ENCODE measurements around the gene ADM. TPM values are rescaled to one million over a fixed set of nuclear protein-coding genes. Genes with fewer than 3 reads are reported as not detected.

ADM gene
- total RNA-seq, 1 donor from 2014 or later = 28.8 TPM

DNA sequence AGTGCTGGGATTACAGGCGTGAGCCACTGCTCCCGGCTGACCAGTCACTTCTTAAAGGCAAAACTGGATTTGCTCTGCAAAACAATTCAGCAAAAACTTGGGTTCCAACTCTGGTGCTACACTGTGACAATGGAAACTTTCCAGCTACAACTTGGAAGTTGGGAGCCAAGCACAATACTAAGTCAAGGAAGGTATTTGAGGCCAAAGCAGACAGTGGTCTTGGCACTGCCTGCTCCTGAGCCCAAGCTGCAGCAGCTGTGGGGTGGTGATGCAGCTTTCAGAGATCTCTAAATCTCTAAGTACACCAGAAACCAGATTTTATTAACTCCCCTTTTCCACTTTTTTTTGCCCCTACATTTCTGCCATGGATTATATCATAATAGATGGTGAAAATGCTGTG lies 17.5 kb downstream of the ADM start:
- TF ChIP-seq, protein P1, sequence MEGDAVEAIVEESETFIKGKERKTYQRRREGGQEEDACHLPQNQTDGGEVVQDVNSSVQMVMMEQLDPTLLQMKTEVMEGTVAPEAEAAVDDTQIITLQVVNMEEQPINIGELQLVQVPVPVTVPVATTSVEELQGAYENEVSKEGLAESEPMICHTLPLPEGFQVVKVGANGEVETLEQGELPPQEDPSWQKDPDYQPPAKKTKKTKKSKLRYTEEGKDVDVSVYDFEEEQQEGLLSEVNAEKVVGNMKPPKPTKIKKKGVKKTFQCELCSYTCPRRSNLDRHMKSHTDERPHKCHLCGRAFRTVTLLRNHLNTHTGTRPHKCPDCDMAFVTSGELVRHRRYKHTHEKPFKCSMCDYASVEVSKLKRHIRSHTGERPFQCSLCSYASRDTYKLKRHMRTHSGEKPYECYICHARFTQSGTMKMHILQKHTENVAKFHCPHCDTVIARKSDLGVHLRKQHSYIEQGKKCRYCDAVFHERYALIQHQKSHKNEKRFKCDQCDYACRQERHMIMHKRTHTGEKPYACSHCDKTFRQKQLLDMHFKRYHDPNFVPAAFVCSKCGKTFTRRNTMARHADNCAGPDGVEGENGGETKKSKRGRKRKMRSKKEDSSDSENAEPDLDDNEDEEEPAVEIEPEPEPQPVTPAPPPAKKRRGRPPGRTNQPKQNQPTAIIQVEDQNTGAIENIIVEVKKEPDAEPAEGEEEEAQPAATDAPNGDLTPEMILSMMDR (conservative IDR thresholded peaks at IDR 0.05) = no peak
- no peak for DNase-seq (ENCODE audit: extremely low spot score, unreplicated experiment)
- H3K4me3 Mint-ChIP-seq = no peak overlapping the region
- H3K36me3 Mint-ChIP-seq = no peaks in the 10 kb centered on the region
- peak overlapping the region; percentile 86 for H3K27ac Mint-ChIP-seq
- peaks cover 20% of the 10 kb centered on the region for H3K4me1 Mint-ChIP-seq (ENCODE audit: unreplicated experiment)
- H3K9me3 Mint-ChIP-seq = no peaks in the 10 kb centered on the region
- no peaks in the 10 kb centered on the region for H3K27me3 Mint-ChIP-seq

DNA sequence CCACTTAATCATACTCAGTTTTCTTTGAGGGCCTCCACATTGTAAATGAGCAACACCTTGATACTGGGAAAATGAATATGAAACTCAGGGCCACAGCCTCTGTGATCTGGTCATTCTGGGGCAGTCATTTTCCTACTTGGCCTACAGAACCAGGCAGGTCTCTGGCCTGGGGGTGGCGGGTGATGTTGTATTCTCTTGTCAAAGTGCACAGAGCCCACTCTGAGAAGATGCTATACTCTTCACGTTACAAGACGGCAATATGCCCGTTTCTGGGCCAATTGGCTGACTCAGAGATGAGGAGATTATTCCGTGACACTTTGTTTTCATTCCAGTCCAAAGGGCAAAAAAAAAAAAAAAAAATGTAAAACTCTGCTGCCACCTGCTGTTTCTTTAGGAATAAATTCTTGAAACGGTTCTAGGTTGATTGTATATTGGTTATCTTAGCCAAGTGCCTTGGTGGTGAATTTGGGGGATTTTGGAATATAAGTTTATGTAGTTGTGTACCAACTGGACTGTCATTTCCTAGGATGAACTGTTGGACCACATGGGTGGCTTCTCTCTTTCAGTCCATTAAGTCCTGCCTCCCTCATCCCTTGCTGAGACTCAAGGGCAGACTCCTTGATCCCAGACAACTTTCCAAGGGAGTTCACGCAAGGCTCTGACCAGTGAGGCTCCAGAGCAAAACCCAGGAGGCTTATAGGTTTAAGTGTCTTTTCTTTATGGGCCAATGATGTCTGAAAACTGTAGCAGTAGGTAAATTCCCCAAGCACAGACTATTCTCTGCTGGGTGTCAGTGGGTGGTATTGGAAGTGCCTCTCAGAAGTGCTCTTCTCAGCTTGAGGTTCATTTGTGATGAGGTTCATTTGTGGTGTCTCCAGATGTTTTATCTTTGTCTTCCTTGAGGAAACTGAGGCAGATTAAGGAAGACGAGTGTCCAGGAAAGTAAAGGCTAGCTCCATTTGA lies 18.2 kb downstream of the ADM start:
- TF ChIP-seq, protein P1 (conservative IDR thresholded peaks at IDR 0.05) = peak; percentile 77
- Mint-ChIP-seq H3K36me3 (no peaks in the 10 kb centered on the region), H3K27ac (peak overlapping the region; percentile 86), H3K4me3 (peak overlapping the region; percentile 22), H3K9me3 (no peaks in the 10 kb centered on the region), H3K4me1 (ENCODE audit: unreplicated experiment) (peaks cover 19% of the 10 kb centered on the region), H3K27me3 (no peaks in the 10 kb centered on the region)
- no peak for DNase-seq (ENCODE audit: extremely low spot score, unreplicated experiment)

DNA sequence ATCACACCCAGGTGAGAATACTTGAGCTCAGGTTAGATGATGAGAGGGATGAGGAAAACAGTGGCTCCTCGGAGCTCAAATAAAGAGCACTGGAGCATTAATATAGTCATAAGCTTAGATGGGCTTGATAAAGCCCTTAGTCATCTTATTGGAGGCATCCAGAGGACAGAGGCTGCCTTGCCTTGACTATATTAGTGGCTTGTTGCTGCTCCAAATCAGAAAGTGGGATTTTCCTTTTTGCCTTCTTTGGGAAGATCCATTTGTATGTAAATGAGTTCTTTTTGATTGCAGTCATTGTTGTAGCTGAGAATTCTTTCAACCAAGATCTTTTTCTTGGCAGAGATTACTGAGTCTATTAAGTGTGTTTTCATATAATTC lies 18.9 kb downstream of the ADM start:
- H3K9me3 Mint-ChIP-seq = no peaks in the 10 kb centered on the region
- no peaks in the 10 kb centered on the region for H3K36me3 Mint-ChIP-seq
- no peaks in the 10 kb centered on the region for H3K27me3 Mint-ChIP-seq
- no peak overlapping the region for H3K27ac Mint-ChIP-seq
- no peak overlapping the region for H3K4me3 Mint-ChIP-seq
- DNase-seq (ENCODE audit: extremely low spot score, unreplicated experiment) = no peak
- TF ChIP-seq, protein P1 (conservative IDR thresholded peaks at IDR 0.05) = no peak
- peaks cover 26% of the 10 kb centered on the region for H3K4me1 Mint-ChIP-seq (ENCODE audit: unreplicated experiment)

DNA sequence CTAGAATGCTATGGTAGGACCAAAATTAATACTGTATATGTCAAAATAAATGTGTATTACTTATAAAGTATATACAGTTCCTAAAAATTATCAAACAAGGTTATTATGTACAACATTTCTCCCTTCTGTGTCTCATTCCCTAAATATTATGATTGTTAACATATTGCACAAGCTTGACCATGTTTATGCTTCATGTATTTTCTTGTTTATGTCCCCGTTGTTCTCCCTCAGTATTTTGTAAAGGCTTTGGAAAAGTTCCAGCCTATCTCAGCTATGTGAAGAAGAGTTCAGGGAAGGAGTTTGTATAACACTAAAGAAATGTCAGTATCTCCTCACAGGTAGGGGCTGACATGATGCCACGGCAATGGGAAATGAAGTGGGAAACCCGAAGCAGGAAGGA lies 19.6 kb downstream of the ADM start:
- Mint-ChIP-seq H3K9me3 (no peaks in the 10 kb centered on the region), H3K4me1 (ENCODE audit: unreplicated experiment) (peaks cover 31% of the 10 kb centered on the region), H3K27me3 (no peaks in the 10 kb centered on the region), H3K4me3 (no peak overlapping the region), H3K36me3 (no peaks in the 10 kb centered on the region), H3K27ac (no peak overlapping the region)
- DNase-seq (ENCODE audit: extremely low spot score, unreplicated experiment) = no peak
- TF ChIP-seq, protein P1 (conservative IDR thresholded peaks at IDR 0.05) = no peak

DNA sequence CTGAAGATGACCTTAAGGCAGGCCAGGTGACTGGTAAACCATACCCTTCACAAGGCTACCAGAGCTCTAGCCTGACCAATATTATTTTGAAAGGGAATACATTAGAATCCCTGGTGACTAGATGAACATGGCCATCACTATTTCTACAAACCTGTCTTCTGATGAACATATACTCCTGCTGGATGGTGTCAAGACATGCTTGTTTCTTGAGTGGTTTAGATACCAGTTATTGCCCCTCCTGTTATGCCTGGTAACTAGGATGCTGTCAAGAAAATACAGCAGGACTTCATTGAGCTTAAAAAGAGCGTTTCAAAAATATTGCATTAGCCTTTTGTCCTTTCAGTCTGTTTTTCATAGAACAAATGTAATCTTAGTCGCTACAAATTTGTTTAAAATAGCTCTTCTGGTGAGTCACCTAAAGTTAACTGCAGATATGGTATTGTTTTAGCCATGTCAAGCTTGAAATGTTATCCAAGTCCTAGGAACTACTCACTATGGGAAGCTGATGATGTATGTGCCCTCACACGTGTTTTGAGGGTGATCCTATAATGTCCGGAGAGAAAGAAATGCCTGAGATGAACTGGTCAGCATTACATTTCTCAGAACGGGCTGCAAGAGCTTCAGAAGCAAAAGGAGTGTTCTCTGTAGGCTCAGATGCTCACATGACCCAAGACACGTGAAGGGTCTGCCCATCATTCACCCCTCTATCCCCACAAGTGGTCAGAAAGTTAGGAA lies 20.6 kb downstream of the ADM start:
- no peak for DNase-seq (ENCODE audit: extremely low spot score, unreplicated experiment)

More for the DNA sequence above, 20.6 kb downstream of the ADM start:
- TF ChIP-seq, protein P1 (conservative IDR thresholded peaks at IDR 0.05) = no peak
- no peak overlapping the region for H3K27ac Mint-ChIP-seq
- no peaks in the 10 kb centered on the region for H3K27me3 Mint-ChIP-seq
- H3K4me1 Mint-ChIP-seq (ENCODE audit: unreplicated experiment) = peaks cover 31% of the 10 kb centered on the region
- H3K4me3 Mint-ChIP-seq = no peak overlapping the region
- no peaks in the 10 kb centered on the region for H3K9me3 Mint-ChIP-seq
- H3K36me3 Mint-ChIP-seq = no peaks in the 10 kb centered on the region
